GM21528 (cell line): ENCODE data around the gene SETBP1.
"Not testable (repeated sequence)": the region's sequence is repeated elsewhere in the genome, so short reads cannot be mapped to it uniquely, and the experiment has no call there.

Experiments used
- ATAC-seq: cut with Tn5 transposase; IDR thresholded peaks from one replicate; pipeline ENCODE4 v1.9.1; 2021; ENCODE audit warnings: mild to moderate bottlenecking, moderate library complexity; ENCODE audit not compliant: unreplicated experiment, low FRiP score

Gene SETBP1

DNA sequence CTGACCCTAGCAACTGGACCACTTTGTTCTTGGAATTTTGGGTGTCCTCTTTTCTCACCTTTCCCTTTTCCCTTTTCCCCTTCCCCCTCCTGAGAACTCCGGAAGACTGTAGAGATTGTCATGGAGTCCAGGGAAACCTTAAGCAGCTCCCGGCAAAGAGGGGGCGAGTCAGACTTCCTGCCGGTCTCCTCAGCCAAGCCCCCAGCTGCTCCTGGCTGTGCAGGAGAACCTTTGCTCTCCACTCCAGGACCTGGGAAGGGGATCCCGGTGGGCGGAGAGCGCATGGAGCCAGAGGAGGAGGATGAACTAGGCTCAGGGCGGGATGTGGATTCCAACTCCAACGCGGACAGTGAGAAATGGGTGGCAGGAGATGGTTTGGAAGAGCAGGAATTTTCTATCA lies 20.5 kb downstream of the SETBP1 start:
- no peak for ATAC-seq

DNA sequence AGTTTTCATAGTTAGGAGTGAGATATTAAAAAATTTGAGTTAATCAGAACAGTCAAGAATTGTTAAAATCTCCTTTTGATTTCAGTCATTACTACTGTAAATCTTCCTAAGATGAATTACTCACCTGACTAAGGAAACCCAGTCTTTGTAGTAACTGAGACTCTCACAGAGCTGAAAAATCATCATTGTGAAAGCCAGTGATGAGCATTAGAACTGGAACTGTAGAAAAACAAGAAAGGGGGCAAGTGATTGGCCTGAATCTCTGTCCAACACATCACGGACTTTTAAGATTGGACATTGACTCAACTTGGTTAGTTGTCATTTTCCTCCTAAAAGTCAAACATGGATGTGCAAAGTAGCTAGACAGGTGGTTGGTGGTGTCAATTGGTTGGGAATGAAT lies 21.9 kb downstream of the SETBP1 start:
- no peak for ATAC-seq

- no peak for ATAC-seq
These were observed 23.6 kb downstream of the SETBP1 start for GRCh38 chr18:44704135-44704789.

DNA sequence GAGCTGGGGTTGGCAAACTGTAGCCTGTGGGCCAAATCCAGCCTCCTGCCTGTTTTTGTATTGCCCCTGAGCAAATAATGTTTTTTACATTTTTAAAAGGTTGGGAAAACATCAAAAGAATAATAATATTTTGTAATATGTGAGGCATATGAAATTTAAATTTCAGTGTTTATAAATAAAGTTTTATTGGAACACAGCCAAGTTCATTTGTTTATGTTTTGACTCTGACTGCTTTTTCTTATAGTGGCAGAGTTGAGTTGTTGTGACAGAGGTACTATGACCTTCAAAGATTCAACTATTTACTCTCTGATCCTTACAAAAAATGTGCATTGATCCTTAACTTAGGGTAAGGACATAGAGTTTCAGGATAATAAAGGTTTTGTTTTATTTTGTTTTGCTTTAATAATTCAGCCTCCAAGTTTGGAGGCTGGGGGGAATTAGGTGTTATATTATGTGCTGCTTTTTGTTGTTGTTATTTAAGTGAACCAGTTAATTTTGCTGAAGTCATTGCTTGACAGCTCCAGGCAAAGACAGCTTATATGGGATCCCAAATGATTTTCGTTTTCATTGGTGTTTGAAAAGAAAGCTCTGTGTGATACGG lies 24.5 kb downstream of the SETBP1 start:
- ATAC-seq, result no peak

- ATAC-seq, result no peak
These were observed 27.9 kb downstream of the SETBP1 start for GRCh38 chr18:44708451-44709083.

- peak; percentile 93 for ATAC-seq
These were observed 28.8 kb downstream of the SETBP1 start for GRCh38 chr18:44709307-44710126.

DNA sequence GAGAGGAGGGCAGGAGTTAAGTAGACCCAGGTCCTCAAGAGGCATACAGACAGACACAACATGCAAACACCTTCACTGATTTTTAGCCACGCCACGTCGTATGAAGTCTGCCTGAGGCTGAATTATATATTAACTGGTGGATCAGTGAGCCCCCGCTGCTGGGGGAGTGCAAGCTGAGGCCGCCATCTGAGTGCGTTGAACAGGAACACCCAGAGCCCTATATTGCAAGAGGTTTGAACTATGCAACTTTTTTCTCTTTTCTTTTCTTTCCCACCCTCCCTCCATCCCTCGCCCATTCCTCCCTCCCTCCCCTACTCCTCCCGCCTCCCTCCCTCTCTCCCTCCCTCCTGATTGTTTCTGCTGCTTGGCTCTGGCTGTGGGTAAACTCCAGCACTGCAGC lies 30.2 kb downstream of the SETBP1 start:
- ATAC-seq, result no peak

DNA sequence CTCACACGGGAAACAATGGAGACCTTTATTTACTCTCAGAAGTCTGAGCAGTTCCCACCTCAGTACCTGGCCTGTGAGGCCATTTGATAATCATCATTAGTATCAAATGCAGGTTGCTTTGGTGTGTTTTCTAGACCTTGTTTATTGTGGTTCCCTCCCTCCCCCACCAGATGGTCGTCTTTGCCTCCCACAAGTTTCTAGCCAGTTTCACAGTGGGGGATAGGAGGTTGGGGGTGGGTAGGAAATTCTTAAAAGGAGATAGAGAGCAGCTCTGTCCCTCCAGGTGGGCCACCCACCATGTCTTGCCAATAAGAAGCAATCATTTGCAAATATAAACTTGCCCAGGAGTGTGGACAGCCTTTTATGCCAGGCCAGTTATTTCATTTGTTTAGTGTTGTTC lies 31.3 kb downstream of the SETBP1 start:
- no peak for ATAC-seq

GRCh38 chr18:44713435-44713834 lies 32.7 kb downstream of the SETBP1 start:
- ATAC-seq, result no peak

DNA sequence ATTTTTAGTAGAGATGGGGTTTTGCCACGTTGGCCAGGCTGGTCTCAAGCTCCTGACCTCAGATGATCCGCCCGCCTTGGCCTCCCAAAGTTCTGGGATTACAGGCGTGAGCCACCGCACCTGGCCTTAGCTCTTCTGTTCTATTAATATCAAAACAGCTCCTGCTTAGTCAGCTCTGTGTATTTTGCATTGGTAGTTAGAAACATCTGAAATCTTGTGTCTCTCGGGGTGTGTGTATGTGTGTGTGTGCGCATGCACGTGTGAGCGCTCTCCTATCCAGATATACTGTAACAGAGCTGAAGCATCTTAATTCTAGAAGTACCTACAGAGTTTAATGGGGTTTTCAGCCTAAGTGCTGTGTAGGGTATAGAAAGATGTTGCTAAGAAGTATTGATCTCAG lies 33.7 kb downstream of the SETBP1 start:
- ATAC-seq, result no peak

GRCh38 chr18:44715245-44715644 lies 34.6 kb downstream of the SETBP1 start:
- ATAC-seq, result no peak

DNA sequence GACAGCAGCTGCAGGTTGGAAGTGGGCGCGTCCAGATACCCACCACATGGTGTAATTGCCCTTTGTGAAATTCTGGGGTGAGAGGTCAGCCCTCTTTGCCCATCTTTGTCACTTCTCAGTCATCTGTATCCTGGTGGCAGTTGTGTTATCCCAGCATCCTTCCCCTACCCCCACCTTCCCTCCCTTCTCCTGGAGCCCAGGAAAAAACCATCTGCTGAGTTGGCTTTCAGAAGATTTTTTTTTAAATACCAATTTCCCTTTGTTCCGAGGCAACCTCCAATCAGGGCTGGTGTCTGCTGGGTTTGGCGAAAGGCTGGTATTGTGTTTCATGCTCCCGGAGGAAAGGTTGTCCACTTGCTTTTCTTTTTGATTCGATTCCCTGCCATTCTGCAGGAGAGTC lies 35.2 kb downstream of the SETBP1 start:
- no peak for ATAC-seq

- ATAC-seq, result no peak
These were observed 36.0 kb downstream of the SETBP1 start for GRCh38 chr18:44716697-44717163.

- ATAC-seq, result no peak
These were observed 38.9 kb downstream of the SETBP1 start for GRCh38 chr18:44719519-44720060.

GRCh38 chr18:44721748-44722147 lies 41.1 kb downstream of the SETBP1 start:
- ATAC-seq, result not testable (repeated sequence)

DNA sequence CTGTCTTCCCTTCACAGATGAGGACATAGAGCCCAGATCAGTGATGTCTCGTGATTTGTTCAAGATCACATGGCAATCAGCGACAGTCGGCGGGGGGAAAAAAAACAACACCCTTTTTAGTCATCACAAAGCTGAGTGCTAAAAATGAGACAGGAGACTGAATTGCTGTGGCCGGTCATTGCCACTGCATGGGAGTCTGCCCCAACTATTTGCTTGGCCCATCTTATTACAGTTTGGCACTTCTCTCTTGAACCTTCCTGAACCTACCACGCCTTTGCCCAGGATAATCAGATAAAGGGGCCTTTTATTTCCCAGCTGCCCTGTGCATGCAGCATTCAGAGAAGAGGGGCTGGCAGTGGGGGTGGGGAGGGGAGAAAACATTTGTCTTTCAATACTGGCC lies 42.7 kb downstream of the SETBP1 start:
- no peak for ATAC-seq

DNA sequence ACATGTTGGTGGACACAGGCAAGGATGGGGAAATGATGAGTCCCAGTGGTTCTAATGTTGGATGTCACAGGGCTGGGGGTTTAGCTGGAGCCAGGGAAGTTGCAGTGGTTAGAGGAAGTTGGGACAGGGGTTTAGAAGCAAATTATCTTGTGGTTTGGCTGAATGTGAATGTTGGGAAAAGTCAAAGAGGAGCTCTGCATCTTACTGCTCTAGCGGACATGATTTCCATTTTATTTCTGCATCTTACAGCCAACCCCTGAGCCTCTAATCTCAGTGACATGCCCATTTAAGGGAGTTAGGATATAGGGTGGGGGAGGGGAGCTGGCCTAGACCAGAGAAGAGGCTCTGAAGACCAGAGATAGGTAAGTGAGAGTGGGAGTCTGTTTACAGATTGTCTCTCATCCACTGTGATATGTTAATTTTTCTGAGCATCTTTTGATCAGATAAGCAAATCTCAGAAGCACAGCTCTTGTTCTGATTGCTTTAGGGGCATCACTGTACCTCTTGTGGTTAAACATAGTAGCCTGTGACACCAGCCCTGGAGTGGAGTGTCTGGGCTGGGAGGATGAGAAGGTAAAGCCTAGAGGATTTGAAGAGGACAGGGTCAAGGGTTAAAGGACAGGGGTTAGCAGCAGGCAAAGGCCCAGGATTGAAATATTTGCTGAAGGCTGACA lies 43.6 kb downstream of the SETBP1 start:
- ATAC-seq, result no peak

DNA sequence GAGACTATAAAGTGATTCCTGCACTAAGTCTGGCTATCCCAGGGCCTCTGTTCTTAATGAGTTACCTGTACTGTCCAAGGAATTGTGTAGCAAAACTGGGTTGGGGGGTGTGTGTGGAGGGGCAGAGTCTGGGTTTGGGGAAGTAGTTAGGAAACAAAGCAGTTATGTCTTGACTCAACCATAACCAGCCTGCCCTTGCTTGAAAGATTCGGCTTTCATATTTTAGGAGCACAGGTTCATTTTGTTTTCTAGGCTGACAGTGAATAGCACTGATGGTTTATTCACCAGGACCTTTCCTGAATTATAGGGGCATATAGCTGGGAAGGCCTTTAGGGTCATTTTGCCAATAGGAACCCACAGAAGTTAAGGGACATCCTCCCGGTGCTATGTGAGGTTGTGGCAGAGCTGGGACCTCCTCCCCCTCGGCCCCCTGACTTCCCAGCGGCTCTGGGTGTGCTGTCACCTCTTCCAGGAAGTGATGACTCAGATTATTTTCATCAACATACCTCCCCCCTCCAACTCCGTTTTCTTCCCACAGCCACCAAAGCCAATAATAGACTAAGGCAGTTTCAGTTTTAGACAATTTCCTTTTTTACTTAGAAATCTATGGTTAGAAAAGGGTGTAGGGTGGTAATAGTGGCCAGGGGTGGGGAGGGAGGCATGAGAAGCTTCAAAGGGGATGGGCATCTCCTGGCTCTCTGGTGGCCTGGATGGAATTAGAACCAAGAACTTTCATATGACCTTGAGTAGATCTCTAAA lies 44.8 kb downstream of the SETBP1 start:
- ATAC-seq, result peak; percentile 66

DNA sequence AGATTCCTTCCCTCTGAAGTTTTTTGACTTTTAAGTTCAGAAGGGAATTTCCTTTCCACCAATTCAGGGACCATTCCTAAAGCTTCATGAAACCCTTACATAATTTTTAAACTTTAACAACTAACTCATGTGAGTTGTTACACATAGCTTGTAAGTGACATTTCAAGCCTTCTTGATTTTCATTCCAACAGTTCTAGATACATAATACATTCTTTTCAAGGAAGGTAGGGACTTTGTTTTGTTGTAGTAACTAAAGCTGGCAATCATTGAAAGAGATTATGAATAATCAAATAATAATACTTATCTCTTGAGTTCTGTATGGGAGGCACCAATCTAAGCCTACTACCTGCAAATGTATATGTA lies 45.4 kb downstream of the SETBP1 start:
- no peak for ATAC-seq

DNA sequence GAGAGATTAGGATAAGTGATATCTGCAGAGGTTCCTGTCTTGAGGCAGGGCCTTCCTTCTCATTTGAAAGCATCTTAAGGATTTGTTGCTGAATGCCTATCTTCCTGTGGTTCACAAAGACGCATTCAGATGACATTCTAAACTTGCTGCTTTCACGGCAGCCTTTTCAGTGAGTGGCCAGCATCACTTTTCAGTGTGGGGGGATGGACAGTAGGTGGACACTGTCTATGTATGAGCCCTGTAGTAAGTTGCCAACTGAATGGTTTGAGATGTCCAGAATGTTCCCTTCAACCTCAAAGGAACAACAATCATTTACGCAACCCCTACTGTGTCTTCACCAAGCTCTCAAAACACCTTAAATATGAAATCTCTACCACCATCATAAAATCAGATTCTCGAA lies 46.6 kb downstream of the SETBP1 start:
- ATAC-seq, result no peak
